Trophoblast cell (in vitro differentiated cells and primary cell): ENCODE data around the gene STIMATE.

ENCODE experiments used
- DNase-seq, 2 donors: peaks; one replicate each; pipeline ENCODE4 v3.0.0-alpha.2; 2016
- H2AFZ ChIP-seq: 2 replicates; pipeline ENCODE4 v1.6.1; 2013; ENCODE audit warnings: low read length, moderate library complexity, mild to moderate bottlenecking; ENCODE audit not compliant: insufficient read depth, poor library complexity
- H2AK5ac ChIP-seq: 2 replicates; pipeline ENCODE4 v1.6.1; 2013; ENCODE audit warnings: mild to moderate bottlenecking, low read length
- H2BK120ac ChIP-seq: 2 replicates; pipeline ENCODE4 v1.6.1; 2013; ENCODE audit warnings: low read length, mild to moderate bottlenecking, moderate library complexity; ENCODE audit not compliant: insufficient read depth, poor library complexity
- H2BK12ac ChIP-seq: 2 replicates; pipeline ENCODE4 v1.6.1; 2013; ENCODE audit warnings: mild to moderate bottlenecking, low read length, moderate library complexity
- H2BK5ac ChIP-seq: 2 replicates; pipeline ENCODE4 v1.6.1; 2013; ENCODE audit warnings: low read length, low read depth, moderate library complexity, mild to moderate bottlenecking; ENCODE audit not compliant: poor library complexity
- H3K14ac ChIP-seq: 2 replicates; pipeline ENCODE4 v1.6.1; 2013; ENCODE audit warnings: mild to moderate bottlenecking, low read length
- H3K18ac ChIP-seq: 2 replicates; pipeline ENCODE4 v1.6.1; 2013; ENCODE audit warnings: mild to moderate bottlenecking, low read length
- H3K23ac ChIP-seq: 2 replicates; pipeline ENCODE4 v1.6.1; 2013; ENCODE audit warnings: low read length
- H3K27ac ChIP-seq: 2 replicates; pipeline ENCODE4 v1.5.1; 2013; ENCODE audit warnings: low read depth, mild to moderate bottlenecking, inconsistent platforms, low read length, moderate library complexity
- H3K27me3 ChIP-seq: 2 replicates; pipeline ENCODE4 v1.6.1; 2013; ENCODE audit warnings: inconsistent platforms, mild to moderate bottlenecking, low read length, moderate library complexity; ENCODE audit not compliant: insufficient read depth
- H3K36me3 ChIP-seq, 2 experiments: 1 replicate in 1 of 2; 2 replicates in 1 of 2; pipeline ENCODE4 v1.6.1; 2013; ENCODE audit warnings: low read length in 2 of 2, mild to moderate bottlenecking in 2 of 2, moderate library complexity in 1 of 2; ENCODE audit not compliant: insufficient read depth in 2 of 2, control insufficient read depth in 1 of 2
- H3K4ac ChIP-seq: 2 replicates; pipeline ENCODE4 v1.6.1; 2013; ENCODE audit warnings: low read depth, mild to moderate bottlenecking, low read length, moderate library complexity
- H3K4me1 ChIP-seq, 2 experiments: 1 replicate in 1 of 2; 2 replicates in 1 of 2; pipeline ENCODE4 v1.6.1; 2013; ENCODE audit warnings: low read length in 2 of 2, mild to moderate bottlenecking in 2 of 2, moderate library complexity in 1 of 2; ENCODE audit not compliant: insufficient read depth in 2 of 2, control insufficient read depth in 1 of 2
- H3K4me2 ChIP-seq: 2 replicates; pipeline ENCODE4 v1.6.1; 2013; ENCODE audit warnings: inconsistent platforms, mild to moderate bottlenecking, low read length, moderate library complexity
- H3K4me3 ChIP-seq: 2 replicates; pipeline ENCODE4 v1.5.1; 2013; ENCODE audit warnings: mild to moderate bottlenecking, low read depth, low read length, inconsistent platforms
- H3K79me1 ChIP-seq: one replicate; pipeline ENCODE4 v1.6.1; 2013; ENCODE audit warnings: low read length
- H3K79me2 ChIP-seq: 2 replicates; pipeline ENCODE4 v1.6.1; 2013; ENCODE audit warnings: low read length, mild to moderate bottlenecking; ENCODE audit not compliant: control insufficient read depth, insufficient read depth, poor library complexity
- H3K9ac ChIP-seq: 2 replicates; pipeline ENCODE4 v1.6.1; 2013; ENCODE audit warnings: mild to moderate bottlenecking, low read length
- H3K9me3 ChIP-seq: 2 replicates; pipeline ENCODE4 v1.6.1; 2013; ENCODE audit warnings: low read depth, mild to moderate bottlenecking, control low read depth, inconsistent platforms, low read length; ENCODE audit not compliant: insufficient read depth
- H4K12ac ChIP-seq: 2 replicates; pipeline ENCODE4 v1.6.1; 2013; ENCODE audit warnings: low read depth, mild to moderate bottlenecking, low read length, moderate library complexity
- H4K8ac ChIP-seq: 2 replicates; pipeline ENCODE4 v1.6.1; 2013; ENCODE audit warnings: low read depth, mild to moderate bottlenecking, low read length, moderate library complexity
- H4K91ac ChIP-seq: one replicate; pipeline ENCODE4 v1.6.1; 2013; ENCODE audit warnings: low read depth, mild to moderate bottlenecking, low read length, moderate library complexity
- WGBS: extraction: QIAGEN DNeasy Blood & Tissue Kit; methylation state at CpG from one replicate; pipeline ENCODE4 v1.1.7; 2013; ENCODE audit warnings: missing lambda C conversion rate; ENCODE audit not compliant: insufficient read length, insufficient coverage; ENCODE audit errors: extremely low coverage; 5-methylcytosine and 5-hydroxymethylcytosine counted together

STIMATE gene

GRCh38 chr3:52894756-52895155, 2.6 kb downstream of the STIMATE start:
- WGBS: no CpG with 5 or more reads among the region's 10 CpGs
- Histone ChIP-seq H2BK12ac (no peak overlapping the region), H2AK5ac (no peak overlapping the region), H3K18ac (no peak overlapping the region), H3K23ac (no peak overlapping the region), H3K36me3 (no peaks in the 10 kb centered on the region), H3K14ac (no peak overlapping the region), H2BK5ac (no peak overlapping the region), H3K4ac (no peak overlapping the region), H3K4me2 (no peak overlapping the region), H3K79me2 (peaks cover 4% of the 10 kb centered on the region), H4K12ac (no peak overlapping the region), H3K27ac (no peak overlapping the region), H3K9me3 (no peaks in the 10 kb centered on the region), H3K4me3 (no peak overlapping the region), H3K27me3 (no peaks in the 10 kb centered on the region), H3K4me1 (peaks cover 0 to 6% of the 10 kb centered on the region in 2 experiments), H4K91ac (no peak overlapping the region), H3K9ac (no peak overlapping the region), H2AFZ (no peak overlapping the region), H3K79me1 (peaks cover 2% of the 10 kb centered on the region), H2BK120ac (no peak overlapping the region), H4K8ac (no peak overlapping the region)
- no peak for DNase-seq

GRCh38 chr3:52893723-52894122, 3.6 kb downstream of the STIMATE start:
- Histone ChIP-seq H2BK120ac (no peak overlapping the region), H2BK5ac (no peak overlapping the region), H3K79me2 (peaks cover 4% of the 10 kb centered on the region), H3K27ac (no peak overlapping the region), H4K91ac (no peak overlapping the region), H3K18ac (no peak overlapping the region), H3K14ac (no peak overlapping the region), H3K4ac (no peak overlapping the region), H2AFZ (no peak overlapping the region), H3K4me3 (no peak overlapping the region), H2BK12ac (no peak overlapping the region), H3K9ac (peak overlapping the region; percentile 43), H3K23ac (no peak overlapping the region), H3K4me1 (peaks cover 0 to 6% of the 10 kb centered on the region in 2 experiments), H3K79me1 (peaks cover 2% of the 10 kb centered on the region), H3K36me3 (no peaks in the 10 kb centered on the region), H4K12ac (no peak overlapping the region), H3K27me3 (no peaks in the 10 kb centered on the region), H2AK5ac (no peak overlapping the region), H4K8ac (no peak overlapping the region), H3K9me3 (no peaks in the 10 kb centered on the region), H3K4me2 (no peak overlapping the region)
- WGBS: no CpG with 5 or more reads among the region's 4 CpGs
- no peak for DNase-seq

DNA sequence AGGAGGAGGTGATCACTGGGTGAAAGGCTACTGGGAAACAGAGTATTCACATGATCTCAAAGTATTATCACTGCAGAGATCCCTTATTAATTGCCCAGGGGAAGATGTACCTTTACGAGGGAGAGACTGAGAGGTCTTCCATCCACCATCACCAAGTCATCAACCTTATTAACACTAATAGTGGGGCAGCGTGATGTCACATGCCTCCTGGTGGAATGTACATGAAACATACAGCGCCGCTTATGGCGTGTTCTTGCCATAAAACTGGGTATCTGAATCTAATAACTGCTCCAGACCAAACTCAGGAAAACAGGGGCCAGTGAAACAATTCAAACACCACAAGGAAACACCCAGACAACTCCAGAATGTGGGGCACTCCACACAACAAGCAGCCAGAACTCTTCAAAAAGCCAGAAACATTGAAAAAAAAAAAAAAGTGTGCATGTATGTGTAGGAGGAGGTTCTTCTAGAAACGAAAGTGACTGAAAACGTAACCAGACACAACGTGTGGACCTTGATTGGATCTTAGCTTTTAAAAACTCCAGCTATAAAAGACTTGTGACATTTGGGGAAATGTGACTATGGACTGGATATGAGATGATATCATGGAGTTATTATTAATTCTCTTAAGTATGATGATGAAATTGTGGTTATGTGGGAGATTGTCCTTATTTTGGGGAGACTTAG, 4.6 kb downstream of the STIMATE start:
- Histone ChIP-seq H3K4me3 (no peak overlapping the region), H4K91ac (no peak overlapping the region), H4K8ac (no peak overlapping the region), H4K12ac (no peak overlapping the region), H3K4ac (no peak overlapping the region), H3K27ac (no peak overlapping the region), H3K9ac (no peak overlapping the region), H3K4me1 (peaks cover 0 to 6% of the 10 kb centered on the region in 2 experiments), H3K9me3 (no peaks in the 10 kb centered on the region), H3K27me3 (no peaks in the 10 kb centered on the region), H3K18ac (no peak overlapping the region), H2AFZ (no peak overlapping the region), H3K14ac (no peak overlapping the region), H3K23ac (peak overlapping the region; percentile 48), H2AK5ac (no peak overlapping the region), H2BK120ac (no peak overlapping the region), H3K79me2 (peaks cover 4% of the 10 kb centered on the region), H3K4me2 (no peak overlapping the region), H2BK12ac (no peak overlapping the region), H3K36me3 (no peaks in the 10 kb centered on the region), H2BK5ac (no peak overlapping the region), H3K79me1 (peaks cover 2% of the 10 kb centered on the region)
- no CpG with 5 or more reads among the region's 8 CpGs for WGBS
- peak in 1 of 2 donors; percentile 16 for DNase-seq

GRCh38 chr3:52892290-52892624, 5.1 kb downstream of the STIMATE start:
- no peak overlapping the region for H3K4me2 ChIP-seq
- no peaks in the 10 kb centered on the region for H3K9me3 ChIP-seq
- WGBS: no CpG with 5 or more reads among the region's 5 CpGs
- H3K14ac ChIP-seq: no peak overlapping the region
- no peak overlapping the region for H2BK120ac ChIP-seq
- no peak overlapping the region for H3K18ac ChIP-seq
- H3K36me3 ChIP-seq: no peaks in the 10 kb centered on the region
- H2BK5ac ChIP-seq: no peak overlapping the region
- no peak for DNase-seq
- H2AK5ac ChIP-seq: no peak overlapping the region
- H3K27ac ChIP-seq: no peak overlapping the region
- H3K27me3 ChIP-seq: no peaks in the 10 kb centered on the region
- H3K4me1 ChIP-seq: peaks cover 0 to 6% of the 10 kb centered on the region in 2 experiments
- H3K23ac ChIP-seq: no peak overlapping the region
- no peak overlapping the region for H4K91ac ChIP-seq
- H3K79me1 ChIP-seq: peaks cover 2% of the 10 kb centered on the region
- no peak overlapping the region for H4K8ac ChIP-seq
- no peak overlapping the region for H3K4me3 ChIP-seq
- H3K4ac ChIP-seq: no peak overlapping the region
- H3K9ac ChIP-seq: no peak overlapping the region
- H2AFZ ChIP-seq: no peak overlapping the region
- no peak overlapping the region for H4K12ac ChIP-seq
- H2BK12ac ChIP-seq: no peak overlapping the region
- H3K79me2 ChIP-seq: peaks cover 4% of the 10 kb centered on the region
